ENCODE data around the gene KSR2.
"Not testable (repeated sequence)": the region's sequence is repeated elsewhere in the genome, so short reads cannot be mapped to it uniquely, and the experiment has no call there.

KSR2 gene

GRCh38 chr12:117809509-117809908 lies 159.3 kb downstream of the KSR2 start:
- DNase-seq: no peak

GRCh38 chr12:117807946-117808345 lies 160.8 kb downstream of the KSR2 start:
- DNase-seq: no peak

- no peak for DNase-seq
These were observed 161.4 kb downstream of the KSR2 start for GRCh38 chr12:117807355-117807754.

- no peak for DNase-seq
These were observed 162.9 kb downstream of the KSR2 start for GRCh38 chr12:117805865-117806264.

- DNase-seq: no peak
These were observed 165.8 kb downstream of the KSR2 start for GRCh38 chr12:117803001-117803400.

GRCh38 chr12:117800711-117801110 lies 168.1 kb downstream of the KSR2 start:
- DNase-seq: not testable (repeated sequence)

- no peak for DNase-seq
These were observed 171.6 kb downstream of the KSR2 start for GRCh38 chr12:117797202-117797601.

GRCh38 chr12:117792877-117793424 lies 175.8 kb downstream of the KSR2 start:
- DNase-seq: no peak

GRCh38 chr12:117792471-117792870 lies 176.3 kb downstream of the KSR2 start:
- no peak for DNase-seq

GRCh38 chr12:117790948-117791347 lies 177.8 kb downstream of the KSR2 start:
- DNase-seq: no peak

GRCh38 chr12:117790198-117790597 lies 178.6 kb downstream of the KSR2 start:
- DNase-seq: no peak

- DNase-seq: no peak
These were observed 179.4 kb downstream of the KSR2 start for GRCh38 chr12:117789195-117789912.

GRCh38 chr12:117778656-117779055 lies 190.1 kb downstream of the KSR2 start:
- DNase-seq: no peak

GRCh38 chr12:117774941-117775775 lies 193.6 kb downstream of the KSR2 start:
- DNase-seq: no peak

- no peak for DNase-seq
These were observed 199.9 kb downstream of the KSR2 start for GRCh38 chr12:117768860-117769259.

GRCh38 chr12:117766008-117766407 lies 202.8 kb downstream of the KSR2 start:
- no peak for DNase-seq

GRCh38 chr12:117762143-117762542 lies 206.6 kb downstream of the KSR2 start:
- DNase-seq: no peak

- DNase-seq: no peak
These were observed 207.2 kb downstream of the KSR2 start for GRCh38 chr12:117761528-117762100.

GRCh38 chr12:117760990-117761389 lies 207.8 kb downstream of the KSR2 start:
- no peak for DNase-seq

- DNase-seq: no peak
These were observed 218.1 kb downstream of the KSR2 start for GRCh38 chr12:117750657-117751056.

GRCh38 chr12:117749431-117749830 lies 219.4 kb downstream of the KSR2 start:
- no peak for DNase-seq

GRCh38 chr12:117746358-117746757 lies 222.4 kb downstream of the KSR2 start:
- not testable (repeated sequence) for DNase-seq

- DNase-seq: no peak
These were observed 224.4 kb downstream of the KSR2 start for GRCh38 chr12:117744418-117744817.

- no peak for DNase-seq
These were observed 225.0 kb downstream of the KSR2 start for GRCh38 chr12:117743761-117744160.
